Measurements from ENCODE around the gene GABRR2.

DNA sequence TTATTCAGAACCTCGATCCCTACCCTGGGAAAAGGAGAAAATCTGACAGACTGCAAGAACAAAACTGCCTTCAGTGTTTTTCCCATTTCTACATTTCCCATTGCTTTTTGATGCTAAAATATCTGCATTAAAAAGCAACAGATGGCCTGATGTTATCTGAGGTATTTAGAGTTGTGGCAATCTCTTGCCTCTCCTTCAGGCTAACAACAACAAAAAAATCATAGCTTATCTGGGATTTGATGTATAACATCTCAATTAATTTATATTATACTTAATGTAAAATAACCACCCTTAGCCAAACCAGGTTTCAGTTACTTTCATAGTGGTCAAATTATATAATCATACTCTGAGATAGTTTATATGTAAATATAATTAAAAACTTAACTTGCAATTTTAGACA lies 15.8 kb upstream of the GABRR2 start:
- no peak for TF ChIP-seq POLR2AphosphoS5 (IDR thresholded peaks at IDR 0.05)
- TF ChIP-seq, protein P1, sequence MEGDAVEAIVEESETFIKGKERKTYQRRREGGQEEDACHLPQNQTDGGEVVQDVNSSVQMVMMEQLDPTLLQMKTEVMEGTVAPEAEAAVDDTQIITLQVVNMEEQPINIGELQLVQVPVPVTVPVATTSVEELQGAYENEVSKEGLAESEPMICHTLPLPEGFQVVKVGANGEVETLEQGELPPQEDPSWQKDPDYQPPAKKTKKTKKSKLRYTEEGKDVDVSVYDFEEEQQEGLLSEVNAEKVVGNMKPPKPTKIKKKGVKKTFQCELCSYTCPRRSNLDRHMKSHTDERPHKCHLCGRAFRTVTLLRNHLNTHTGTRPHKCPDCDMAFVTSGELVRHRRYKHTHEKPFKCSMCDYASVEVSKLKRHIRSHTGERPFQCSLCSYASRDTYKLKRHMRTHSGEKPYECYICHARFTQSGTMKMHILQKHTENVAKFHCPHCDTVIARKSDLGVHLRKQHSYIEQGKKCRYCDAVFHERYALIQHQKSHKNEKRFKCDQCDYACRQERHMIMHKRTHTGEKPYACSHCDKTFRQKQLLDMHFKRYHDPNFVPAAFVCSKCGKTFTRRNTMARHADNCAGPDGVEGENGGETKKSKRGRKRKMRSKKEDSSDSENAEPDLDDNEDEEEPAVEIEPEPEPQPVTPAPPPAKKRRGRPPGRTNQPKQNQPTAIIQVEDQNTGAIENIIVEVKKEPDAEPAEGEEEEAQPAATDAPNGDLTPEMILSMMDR (IDR thresholded peaks at IDR 0.05), result no peak
